ENCODE results near the gene NSFL1C.

NSFL1C gene

GRCh38 chr20:1489325-1489724, 22.7 kb upstream of the NSFL1C start:
- ChIA-PET POLR2A (ENCODE audit: low non-redundant PET) (no interaction called here), CTCF (interaction anchor here (1.1 to 1.5 kb wide), 2 partner anchors 14 kb away, joined by 3 to 5 read pairs; no protein-coding TSS in a partner anchor)
- DNase-seq (ENCODE audit: low spot score): no peak
- peak overlapping the region; percentile 91 for H3K27ac ChIP-seq
- TF ChIP-seq CTCF (conservative IDR thresholded peaks at IDR 0.05; ENCODE audit: low read depth): no peak

- TF ChIP-seq CTCF (conservative IDR thresholded peaks at IDR 0.05; ENCODE audit: low read depth): no peak
- CTCF ChIA-PET: interaction anchor here (0.7 kb wide), 1 partner anchor 455 kb away, joined by 3 read pairs; no protein-coding TSS in a partner anchor
- H3K27ac ChIP-seq: no peak overlapping the region
- POLR2A ChIA-PET (ENCODE audit: low non-redundant PET): no interaction called here
- DNase-seq (ENCODE audit: low spot score): no peak
Observed at GRCh38 chr20:1486566-1486965, 19.9 kb upstream of the NSFL1C start.

- ChIA-PET CTCF (interaction anchor here (1.0 kb wide), 1 partner anchor 19 kb away, joined by 7 read pairs; no protein-coding TSS in a partner anchor), POLR2A (ENCODE audit: low non-redundant PET) (no interaction called here)
- no peak for DNase-seq (ENCODE audit: low spot score)
- H3K27ac ChIP-seq: no peak overlapping the region
- no peak for TF ChIP-seq CTCF (conservative IDR thresholded peaks at IDR 0.05; ENCODE audit: low read depth)
Observed at GRCh38 chr20:1484438-1485116, 17.9 kb upstream of the NSFL1C start.

- TF ChIP-seq CTCF (conservative IDR thresholded peaks at IDR 0.05; ENCODE audit: low read depth): no peak
- CTCF ChIA-PET: interaction anchor here (3.0 kb wide), 1 partner anchor 24 kb away, joined by 16 read pairs; no protein-coding TSS in a partner anchor
- POLR2A ChIA-PET (ENCODE audit: low non-redundant PET): no interaction called here
- no peak for DNase-seq (ENCODE audit: low spot score)
- H3K27ac ChIP-seq: no peak overlapping the region; the same call in 1 of the 2 replicates
Observed at GRCh38 chr20:1479831-1480595, 13.4 kb upstream of the NSFL1C start.

- peak; percentile 92 for DNase-seq (ENCODE audit: low spot score)
- no peak for TF ChIP-seq CTCF (conservative IDR thresholded peaks at IDR 0.05; ENCODE audit: low read depth)
- CTCF ChIA-PET: interaction anchor here (1.0 to 3.0 kb wide), 2 partner anchors 11 to 25 kb away, joined by 3 to 16 read pairs; no protein-coding TSS in a partner anchor
- peak overlapping the region; percentile 90 for H3K27ac ChIP-seq
- POLR2A ChIA-PET (ENCODE audit: low non-redundant PET): no interaction called here
Observed at GRCh38 chr20:1478566-1478965, 11.9 kb upstream of the NSFL1C start.

GRCh38 chr20:1477896-1478490, 11.3 kb upstream of the NSFL1C start:
- TF ChIP-seq CTCF (conservative IDR thresholded peaks at IDR 0.05; ENCODE audit: low read depth): no peak
- peak; percentile 62 for DNase-seq (ENCODE audit: low spot score)
- CTCF ChIA-PET: interaction anchor here (1.0 to 3.0 kb wide), 2 partner anchors 11 to 26 kb away, joined by 3 to 16 read pairs; no protein-coding TSS in a partner anchor
- POLR2A ChIA-PET (ENCODE audit: low non-redundant PET): no interaction called here
- peak overlapping the region; percentile 90 for H3K27ac ChIP-seq
